HepG2 (cell line): ENCODE results near the gene RPS5. TPM values are rescaled to one million over a fixed set of nuclear protein-coding genes. Genes with fewer than 3 reads are reported as not detected.
A peak's percentile ranks its signal among the peaks of the same experiment; 100 is the strongest.

Experiments
- ELF1 ChIP-seq: sonication (generic); formaldehyde crosslinking; IDR thresholded peaks from 2 replicates; pipeline ENCODE4 v1.4.0; 2020; ENCODE audit warnings: missing genetic modification reagents
- ELF4 ChIP-seq: sonication (generic); formaldehyde crosslinking; IDR thresholded peaks from 2 replicates; pipeline ENCODE4 v1.5.0; 2020; ENCODE audit warnings: missing genetic modification reagents, mild to moderate bottlenecking, moderate library complexity, borderline replicate concordance
- ETV6 ChIP-seq: sonication (generic); formaldehyde crosslinking; conservative IDR thresholded peaks from 2 replicates; pipeline ENCODE4 v1.4.0; 2020; ENCODE audit warnings: missing genetic modification reagents
- GMEB1 ChIP-seq: sonication (generic); formaldehyde crosslinking; IDR thresholded peaks from 2 replicates; pipeline ENCODE4 v1.5.1; 2020; ENCODE audit warnings: missing genetic modification reagents, mild to moderate bottlenecking, borderline replicate concordance
- HMGXB3 ChIP-seq: sonication (generic); formaldehyde crosslinking; IDR thresholded peaks from 2 replicates; pipeline ENCODE4 v1.4.0; 2020; ENCODE audit warnings: missing genetic modification reagents, borderline replicate concordance
- KDM5A ChIP-seq: fragments of 200-600 bp; sonication (generic); IDR thresholded peaks from 2 replicates; pipeline ENCODE4 v1.7.0; 2018; ENCODE audit warnings: antibody characterized with exemption, mild to moderate bottlenecking, low read length, borderline replicate concordance
- MEIS2 ChIP-seq: sonication (generic); formaldehyde crosslinking; IDR thresholded peaks from 2 replicates; pipeline ENCODE4 v1.9.0; 2021; ENCODE audit warnings: mild to moderate bottlenecking, missing genetic modification reagents
- MLLT10 ChIP-seq: sonication (generic); formaldehyde crosslinking; IDR thresholded peaks from 2 replicates; pipeline ENCODE4 v1.4.0; 2020; ENCODE audit warnings: missing genetic modification reagents
- MXD1 ChIP-seq: sonication (generic); formaldehyde crosslinking; IDR thresholded peaks from 2 replicates; pipeline ENCODE4 v1.4.0; 2020; ENCODE audit warnings: mild to moderate bottlenecking, missing genetic modification reagents
- RARA ChIP-seq: IDR thresholded peaks from 2 replicates; pipeline ENCODE4 v1.6.1; 2016; ENCODE audit warnings: missing genetic modification reagents, missing compliant biosample characterization
- SAP130 ChIP-seq: IDR thresholded peaks from 2 replicates; pipeline ENCODE4 v1.6.1; 2016; ENCODE audit warnings: low read depth
- TAF15 ChIP-seq: fragments of 200-400 bp; formaldehyde crosslinking; IDR thresholded peaks from one replicate; pipeline ENCODE4 v1.6.1; 2018; ENCODE audit warnings: mild to moderate bottlenecking, low read depth, low read length; ENCODE audit not compliant: poor library complexity, severe bottlenecking
- ZNF354B ChIP-seq: sonication (generic); formaldehyde crosslinking; IDR thresholded peaks from 2 replicates; pipeline ENCODE4 v1.8.0; 2022; ENCODE audit warnings: mild to moderate bottlenecking, missing genetic modification reagents
- polyA plus RNA-seq, 8 experiments: library from polyadenylated mRNA; depleted of rRNA in 3 of 8; stranded (reverse) in 7 of 8; unstranded in 1 of 8; fragments of >200 nt; fragmentation: Illumina TruSeq in 4 of 8; extraction: Trizol in 4 of 8; gene quantifications; 2 replicates each; pipeline versions ENCODE4 v1.2.1 to v1.2.3, GENCODE V29; 2011 to 2016; ENCODE audit warnings: low read depth in 4 of 8, missing spikeins in 1 of 8, mixed read lengths in 1 of 8; ENCODE audit not compliant: insufficient read depth in 1 of 8
- total RNA-seq, 5 experiments: library from RNA; depleted of rRNA; stranded (reverse); fragments of >200 nt; fragmentation: Illumina TruSeq; extraction: Trizol; gene quantifications; 2 replicates each; pipeline ENCODE4 v1.2.3, GENCODE V29; 2016; ENCODE audit warnings: low read depth in 1 of 5
- TF ChIP-seq, protein P1 (sequence below): sonication (generic); formaldehyde crosslinking; IDR thresholded peaks from 2 replicates; pipeline ENCODE4 v1.4.0; 2020; ENCODE audit warnings: missing genetic modification reagents
- TF ChIP-seq, protein P2 (sequence below), 2 experiments: sonication (generic) in 1 of 2; formaldehyde crosslinking in 1 of 2; IDR thresholded peaks; 2 replicates each; pipeline versions ENCODE4 v1.5.1 to v1.6.1; 2011 to 2020; ENCODE audit warnings: borderline replicate concordance in 1 of 2, low read depth in 1 of 2, low read length in 1 of 2, mild to moderate bottlenecking in 1 of 2, missing genetic modification reagents in 1 of 2, moderate library complexity in 1 of 2

RPS5 gene
- total and polyA plus RNA-seq, 2 of the 13 experiments (the other 11 are each of a cell fraction or from before 2014, with no cell fraction given) = 1,544 to 4,408 TPM

- TF ChIP-seq, protein P1, sequence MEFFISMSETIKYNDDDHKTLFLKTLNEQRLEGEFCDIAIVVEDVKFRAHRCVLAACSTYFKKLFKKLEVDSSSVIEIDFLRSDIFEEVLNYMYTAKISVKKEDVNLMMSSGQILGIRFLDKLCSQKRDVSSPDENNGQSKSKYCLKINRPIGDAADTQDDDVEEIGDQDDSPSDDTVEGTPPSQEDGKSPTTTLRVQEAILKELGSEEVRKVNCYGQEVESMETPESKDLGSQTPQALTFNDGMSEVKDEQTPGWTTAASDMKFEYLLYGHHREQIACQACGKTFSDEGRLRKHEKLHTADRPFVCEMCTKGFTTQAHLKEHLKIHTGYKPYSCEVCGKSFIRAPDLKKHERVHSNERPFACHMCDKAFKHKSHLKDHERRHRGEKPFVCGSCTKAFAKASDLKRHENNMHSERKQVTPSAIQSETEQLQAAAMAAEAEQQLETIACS (CRISPR knock-in tag) = 0 out of 2 replicates have a peak, but pooled peaks have one; percentile 7
- TF ChIP-seq ZNF354B (CRISPR knock-in tag) (peak; percentile 56; the same call in 1 of the 2 replicates), MEIS2 (CRISPR knock-in tag) (0 out of 2 replicates have a peak, but pooled peaks have one; percentile 11), SAP130 (CRISPR knock-in tag) (peak; percentile 37; the same call in 1 of the 2 replicates), HMGXB3 (CRISPR knock-in tag) (peak; percentile 17; the same call in 1 of the 2 replicates), MXD1 (CRISPR knock-in tag) (no peak), TAF15 (peak; percentile 3), ELF1 (CRISPR knock-in tag) (0 out of 2 replicates have a peak, but pooled peaks have one; percentile 11), ELF4 (CRISPR knock-in tag) (0 out of 2 replicates have a peak, but pooled peaks have one; percentile 18), ETV6 (CRISPR knock-in tag) (no peak), MLLT10 (CRISPR knock-in tag) (0 out of 2 replicates have a peak, but pooled peaks have one; percentile 49), RARA (CRISPR knock-in tag) (no peak), KDM5A (peak; percentile 76; the same call in 1 of the 2 replicates), GMEB1 (CRISPR knock-in tag) (peak; percentile 10; the same call in 1 of the 2 replicates)
- TF ChIP-seq, protein P2, sequence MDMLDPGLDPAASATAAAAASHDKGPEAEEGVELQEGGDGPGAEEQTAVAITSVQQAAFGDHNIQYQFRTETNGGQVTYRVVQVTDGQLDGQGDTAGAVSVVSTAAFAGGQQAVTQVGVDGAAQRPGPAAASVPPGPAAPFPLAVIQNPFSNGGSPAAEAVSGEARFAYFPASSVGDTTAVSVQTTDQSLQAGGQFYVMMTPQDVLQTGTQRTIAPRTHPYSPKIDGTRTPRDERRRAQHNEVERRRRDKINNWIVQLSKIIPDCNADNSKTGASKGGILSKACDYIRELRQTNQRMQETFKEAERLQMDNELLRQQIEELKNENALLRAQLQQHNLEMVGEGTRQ (IDR thresholded peaks at IDR 0.05; ENCODE audit: low read depth, low read length) = no peak
- TF ChIP-seq, protein P2 (CRISPR knock-in tag; IDR thresholded peaks at IDR 0.05; ENCODE audit: borderline replicate concordance) = no peak
These were observed 487 bp downstream of the RPS5 start (continued) for GRCh38 chr19:58387338-58388174.
